Measurements from ENCODE around the gene UBE2F. TPM values are rescaled to one million over a fixed set of nuclear protein-coding genes. Genes with fewer than 3 reads are reported as not detected.

The UBE2F gene
- total and polyA plus RNA-seq, 2 of the 13 experiments (the other 11 are each of a cell fraction or from before 2014, with no cell fraction given) = 35.4 to 73.1 TPM

DNA sequence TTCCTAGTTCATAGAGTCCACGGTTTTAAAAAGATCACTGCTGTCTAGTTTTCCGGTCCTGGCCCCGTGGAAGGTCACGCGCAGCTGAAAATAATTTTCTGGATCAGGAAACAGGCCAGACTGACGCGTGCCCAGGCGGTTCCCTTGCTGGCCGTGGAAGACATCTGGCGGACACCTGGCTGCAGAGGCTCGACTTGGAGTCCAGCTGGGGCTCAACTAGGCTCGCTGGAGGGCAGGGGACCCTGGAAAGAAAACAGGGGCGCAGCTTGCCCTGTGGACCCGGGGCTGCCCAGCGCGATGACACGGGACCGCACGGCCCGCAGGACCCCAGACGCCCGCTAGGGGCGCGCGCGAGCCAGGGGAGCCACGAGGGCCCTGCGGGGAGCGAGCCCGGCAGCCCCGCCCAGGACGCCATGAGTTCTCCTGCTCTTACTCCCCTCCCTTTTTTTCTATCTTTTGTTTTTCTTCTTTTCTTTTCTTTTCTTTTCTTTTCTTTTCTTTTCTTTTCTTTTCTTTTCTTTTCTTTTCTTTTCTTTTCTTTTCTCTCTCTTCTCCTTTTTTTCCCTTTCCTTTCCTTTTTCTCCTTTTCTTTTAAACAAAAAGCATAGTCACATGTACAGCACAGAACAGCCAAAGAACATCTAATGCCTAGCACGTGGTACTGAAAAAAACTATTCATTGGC, 43.2 kb upstream of the UBE2F start (continued):
- TF ChIP-seq, protein P1, sequence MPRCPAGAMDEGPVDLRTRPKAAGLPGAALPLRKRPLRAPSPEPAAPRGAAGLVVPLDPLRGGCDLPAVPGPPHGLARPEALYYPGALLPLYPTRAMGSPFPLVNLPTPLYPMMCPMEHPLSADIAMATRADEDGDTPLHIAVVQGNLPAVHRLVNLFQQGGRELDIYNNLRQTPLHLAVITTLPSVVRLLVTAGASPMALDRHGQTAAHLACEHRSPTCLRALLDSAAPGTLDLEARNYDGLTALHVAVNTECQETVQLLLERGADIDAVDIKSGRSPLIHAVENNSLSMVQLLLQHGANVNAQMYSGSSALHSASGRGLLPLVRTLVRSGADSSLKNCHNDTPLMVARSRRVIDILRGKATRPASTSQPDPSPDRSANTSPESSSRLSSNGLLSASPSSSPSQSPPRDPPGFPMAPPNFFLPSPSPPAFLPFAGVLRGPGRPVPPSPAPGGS (CRISPR knock-in tag; IDR thresholded peaks at IDR 0.05) = no peak
- no peak for TF ChIP-seq ZNF101 (CRISPR knock-in tag; IDR thresholded peaks at IDR 0.05; ENCODE audit: borderline replicate concordance, low read depth)
- TF ChIP-seq, protein P2, sequence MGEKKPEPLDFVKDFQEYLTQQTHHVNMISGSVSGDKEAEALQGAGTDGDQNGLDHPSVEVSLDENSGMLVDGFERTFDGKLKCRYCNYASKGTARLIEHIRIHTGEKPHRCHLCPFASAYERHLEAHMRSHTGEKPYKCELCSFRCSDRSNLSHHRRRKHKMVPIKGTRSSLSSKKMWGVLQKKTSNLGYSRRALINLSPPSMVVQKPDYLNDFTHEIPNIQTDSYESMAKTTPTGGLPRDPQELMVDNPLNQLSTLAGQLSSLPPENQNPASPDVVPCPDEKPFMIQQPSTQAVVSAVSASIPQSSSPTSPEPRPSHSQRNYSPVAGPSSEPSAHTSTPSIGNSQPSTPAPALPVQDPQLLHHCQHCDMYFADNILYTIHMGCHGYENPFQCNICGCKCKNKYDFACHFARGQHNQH (CRISPR knock-in tag; IDR thresholded peaks at IDR 0.05) = 0 out of 2 replicates have a peak, but pooled peaks have one; percentile 49
- no peak for TF ChIP-seq ZNF326 (CRISPR knock-in tag; IDR thresholded peaks at IDR 0.05; ENCODE audit: borderline replicate concordance)
- peak; percentile 71; the same call in 1 of the 2 replicates for TF ChIP-seq ZNF839 (CRISPR knock-in tag; IDR thresholded peaks at IDR 0.05; ENCODE audit: borderline replicate concordance)
- TF ChIP-seq PITX1 (CRISPR knock-in tag; IDR thresholded peaks at IDR 0.05) = no peak
- TF ChIP-seq, protein P3, sequence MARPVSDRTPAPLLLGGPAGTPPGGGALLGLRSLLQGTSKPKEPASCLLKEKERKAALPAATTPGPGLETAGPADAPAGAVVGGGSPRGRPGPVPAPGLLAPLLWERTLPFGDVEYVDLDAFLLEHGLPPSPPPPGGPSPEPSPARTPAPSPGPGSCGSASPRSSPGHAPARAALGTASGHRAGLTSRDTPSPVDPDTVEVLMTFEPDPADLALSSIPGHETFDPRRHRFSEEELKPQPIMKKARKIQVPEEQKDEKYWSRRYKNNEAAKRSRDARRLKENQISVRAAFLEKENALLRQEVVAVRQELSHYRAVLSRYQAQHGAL (CRISPR knock-in tag; IDR thresholded peaks at IDR 0.05; ENCODE audit: not compliant biosample characterization) = no peak
- peak; percentile 98 for TF ChIP-seq RBM39 (IDR thresholded peaks at IDR 0.05; ENCODE audit: low read depth, low read length, poor library complexity, severe bottlenecking)
- TF ChIP-seq YEATS4 (CRISPR knock-in tag; IDR thresholded peaks at IDR 0.05; ENCODE audit: borderline replicate concordance) = peak; percentile 66; the same call in 1 of the 2 replicates
- TF ChIP-seq ELF1 (CRISPR knock-in tag; IDR thresholded peaks at IDR 0.05) = no peak
- TF ChIP-seq HNRNPLL (IDR thresholded peaks at IDR 0.05; ENCODE audit: low read depth, low read length, poor library complexity, severe bottlenecking) = peak; percentile 56
- no peak for TF ChIP-seq CBFB (CRISPR knock-in tag; IDR thresholded peaks at IDR 0.05)
- no peak for TF ChIP-seq THYN1 (CRISPR knock-in tag; IDR thresholded peaks at IDR 0.05; ENCODE audit: borderline replicate concordance, low read depth)
- no peak for TF ChIP-seq TOE1 (CRISPR knock-in tag; IDR thresholded peaks at IDR 0.05)
- TF ChIP-seq, protein P4, sequence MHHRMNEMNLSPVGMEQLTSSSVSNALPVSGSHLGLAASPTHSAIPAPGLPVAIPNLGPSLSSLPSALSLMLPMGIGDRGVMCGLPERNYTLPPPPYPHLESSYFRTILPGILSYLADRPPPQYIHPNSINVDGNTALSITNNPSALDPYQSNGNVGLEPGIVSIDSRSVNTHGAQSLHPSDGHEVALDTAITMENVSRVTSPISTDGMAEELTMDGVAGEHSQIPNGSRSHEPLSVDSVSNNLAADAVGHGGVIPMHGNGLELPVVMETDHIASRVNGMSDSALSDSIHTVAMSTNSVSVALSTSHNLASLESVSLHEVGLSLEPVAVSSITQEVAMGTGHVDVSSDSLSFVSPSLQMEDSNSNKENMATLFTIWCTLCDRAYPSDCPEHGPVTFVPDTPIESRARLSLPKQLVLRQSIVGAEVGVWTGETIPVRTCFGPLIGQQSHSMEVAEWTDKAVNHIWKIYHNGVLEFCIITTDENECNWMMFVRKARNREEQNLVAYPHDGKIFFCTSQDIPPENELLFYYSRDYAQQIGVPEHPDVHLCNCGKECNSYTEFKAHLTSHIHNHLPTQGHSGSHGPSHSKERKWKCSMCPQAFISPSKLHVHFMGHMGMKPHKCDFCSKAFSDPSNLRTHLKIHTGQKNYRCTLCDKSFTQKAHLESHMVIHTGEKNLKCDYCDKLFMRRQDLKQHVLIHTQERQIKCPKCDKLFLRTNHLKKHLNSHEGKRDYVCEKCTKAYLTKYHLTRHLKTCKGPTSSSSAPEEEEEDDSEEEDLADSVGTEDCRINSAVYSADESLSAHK (CRISPR knock-in tag; IDR thresholded peaks at IDR 0.05; ENCODE audit: borderline replicate concordance) = no peak
- no peak for TF ChIP-seq ZNF878 (CRISPR knock-in tag; IDR thresholded peaks at IDR 0.05)
- TF ChIP-seq, protein P5, sequence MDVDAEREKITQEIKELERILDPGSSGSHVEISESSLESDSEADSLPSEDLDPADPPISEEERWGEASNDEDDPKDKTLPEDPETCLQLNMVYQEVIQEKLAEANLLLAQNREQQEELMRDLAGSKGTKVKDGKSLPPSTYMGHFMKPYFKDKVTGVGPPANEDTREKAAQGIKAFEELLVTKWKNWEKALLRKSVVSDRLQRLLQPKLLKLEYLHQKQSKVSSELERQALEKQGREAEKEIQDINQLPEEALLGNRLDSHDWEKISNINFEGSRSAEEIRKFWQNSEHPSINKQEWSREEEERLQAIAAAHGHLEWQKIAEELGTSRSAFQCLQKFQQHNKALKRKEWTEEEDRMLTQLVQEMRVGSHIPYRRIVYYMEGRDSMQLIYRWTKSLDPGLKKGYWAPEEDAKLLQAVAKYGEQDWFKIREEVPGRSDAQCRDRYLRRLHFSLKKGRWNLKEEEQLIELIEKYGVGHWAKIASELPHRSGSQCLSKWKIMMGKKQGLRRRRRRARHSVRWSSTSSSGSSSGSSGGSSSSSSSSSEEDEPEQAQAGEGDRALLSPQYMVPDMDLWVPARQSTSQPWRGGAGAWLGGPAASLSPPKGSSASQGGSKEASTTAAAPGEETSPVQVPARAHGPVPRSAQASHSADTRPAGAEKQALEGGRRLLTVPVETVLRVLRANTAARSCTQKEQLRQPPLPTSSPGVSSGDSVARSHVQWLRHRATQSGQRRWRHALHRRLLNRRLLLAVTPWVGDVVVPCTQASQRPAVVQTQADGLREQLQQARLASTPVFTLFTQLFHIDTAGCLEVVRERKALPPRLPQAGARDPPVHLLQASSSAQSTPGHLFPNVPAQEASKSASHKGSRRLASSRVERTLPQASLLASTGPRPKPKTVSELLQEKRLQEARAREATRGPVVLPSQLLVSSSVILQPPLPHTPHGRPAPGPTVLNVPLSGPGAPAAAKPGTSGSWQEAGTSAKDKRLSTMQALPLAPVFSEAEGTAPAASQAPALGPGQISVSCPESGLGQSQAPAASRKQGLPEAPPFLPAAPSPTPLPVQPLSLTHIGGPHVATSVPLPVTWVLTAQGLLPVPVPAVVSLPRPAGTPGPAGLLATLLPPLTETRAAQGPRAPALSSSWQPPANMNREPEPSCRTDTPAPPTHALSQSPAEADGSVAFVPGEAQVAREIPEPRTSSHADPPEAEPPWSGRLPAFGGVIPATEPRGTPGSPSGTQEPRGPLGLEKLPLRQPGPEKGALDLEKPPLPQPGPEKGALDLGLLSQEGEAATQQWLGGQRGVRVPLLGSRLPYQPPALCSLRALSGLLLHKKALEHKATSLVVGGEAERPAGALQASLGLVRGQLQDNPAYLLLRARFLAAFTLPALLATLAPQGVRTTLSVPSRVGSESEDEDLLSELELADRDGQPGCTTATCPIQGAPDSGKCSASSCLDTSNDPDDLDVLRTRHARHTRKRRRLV (CRISPR knock-in tag; IDR thresholded peaks at IDR 0.05) = no peak
